LNCAP (cell line): ENCODE results near the gene EFCAB8.

Experiments
- CTCF ChIP-seq: fragments of 450-650 bp; IDR thresholded peaks from 2 replicates; pipeline ENCODE4 v1.5.1; 2017; ENCODE audit warnings: mild to moderate bottlenecking

EFCAB8 gene

GRCh38 chr20:32834972-32835371, 23.8 kb upstream of the EFCAB8 start:
- TF ChIP-seq CTCF = no peak

- no peak for TF ChIP-seq CTCF
These were observed 21.6 kb upstream of the EFCAB8 start for GRCh38 chr20:32837157-32837556.

- no peak for TF ChIP-seq CTCF
These were observed 19.3 kb upstream of the EFCAB8 start for GRCh38 chr20:32839227-32839981.

GRCh38 chr20:32839982-32840285, 18.8 kb upstream of the EFCAB8 start:
- TF ChIP-seq CTCF = no peak

GRCh38 chr20:32841174-32841573, 17.5 kb upstream of the EFCAB8 start:
- no peak for TF ChIP-seq CTCF

GRCh38 chr20:32841632-32842031, 17.1 kb upstream of the EFCAB8 start:
- no peak for TF ChIP-seq CTCF

GRCh38 chr20:32842688-32843524, 15.8 kb upstream of the EFCAB8 start:
- no peak for TF ChIP-seq CTCF
